Lower leg skin (tissue), 4 donors: ENCODE results near the gene EIPR1. TPM values are rescaled to one million over a fixed set of nuclear protein-coding genes. Genes with fewer than 3 reads are reported as not detected.

Experiments used
- DNase-seq, 2 donors: peaks; one replicate each; pipeline ENCODE4 v3.0.0-alpha.2; 2019; ENCODE audit warnings: low spot score in 2 of 2
- H3K4me3 ChIP-seq: fragments of 200-600 bp; sonication (generic); 2 replicates; pipeline ENCODE4 v1.5.1; 2017; ENCODE audit warnings: mild to moderate bottlenecking, low read depth; ENCODE audit not compliant: poor library complexity, severe bottlenecking
- CTCF ChIP-seq, 3 donors: fragments of 450-650 bp; IDR thresholded peaks; one replicate each; pipeline ENCODE4 v1.5.1; 2016; ENCODE audit warnings: antibody characterized with exemption in 3 of 3, mild to moderate bottlenecking in 3 of 3, moderate library complexity in 2 of 3
- POLR2A ChIP-seq, 2 donors: fragments of 450-650 bp; IDR thresholded peaks; one replicate each; pipeline ENCODE4 v1.6.1; 2016 to 2017; ENCODE audit warnings: antibody characterized with exemption in 2 of 2, mild to moderate bottlenecking in 1 of 2, moderate library complexity in 1 of 2
- WGBS, 2 donors: methylation state at CpG; one replicate each; pipeline ENCODE4 v1.1.5; 2018; 5-methylcytosine and 5-hydroxymethylcytosine counted together
- intact Hi-C: fragments of 100-400 bp; cut with DNase I; formaldehyde crosslinking; loops from one replicate; pipeline ENCODE4 v1.15.0; 2023; ENCODE audit warnings: low total_unique reads
- total RNA-seq, 4 donors: library from RNA; depleted of rRNA; stranded (reverse); fragments of >200 nt; gene quantifications; one replicate each; pipeline ENCODE4 v1.1.0, GENCODE V29; 2016

EIPR1 gene
- total RNA-seq, 4 donors from 2014 or later: 11.8 to 44.7 (median 26.9) TPM

GRCh38 chr2:3244486-3244885 lies 133.1 kb downstream of the EIPR1 start:
- intact Hi-C loops: no loop called here

GRCh38 chr2:3243804-3244203 lies 133.8 kb downstream of the EIPR1 start:
- no peak overlapping the region for H3K4me3 ChIP-seq
- TF ChIP-seq CTCF (IDR thresholded peaks at IDR 0.05) (no peak), POLR2A (IDR thresholded peaks at IDR 0.05) (no peak)
- no peak for DNase-seq
- 91 to 94% methylated on average over 6 of the region's 6 CpGs for WGBS, 2 donors
- intact Hi-C loops: no loop called here

More at GRCh38 chr2:3244486-3244885, 133.1 kb downstream of the EIPR1 start:
- WGBS, 2 donors: 97% methylated on average over 7 of the region's 7 CpGs
- H3K4me3 ChIP-seq: no peak overlapping the region
- DNase-seq: no peak
- TF ChIP-seq POLR2A (IDR thresholded peaks at IDR 0.05) (no peak), CTCF (IDR thresholded peaks at IDR 0.05) (no peak)

GRCh38 chr2:3242747-3243369 lies 134.8 kb downstream of the EIPR1 start:
- intact Hi-C loops: no loop called here
- H3K4me3 ChIP-seq: no peak overlapping the region
- TF ChIP-seq POLR2A (IDR thresholded peaks at IDR 0.05) (no peak), CTCF (IDR thresholded peaks at IDR 0.05) (no peak)
- no peak for DNase-seq
- WGBS, 2 donors: 42 to 49% methylated on average over 9 of the region's 9 CpGs

- no peak for DNase-seq
- 85 to 86% methylated on average over 19 to 20 of the region's 25 CpGs for WGBS, 2 donors
- no peak overlapping the region for H3K4me3 ChIP-seq
- TF ChIP-seq CTCF (IDR thresholded peaks at IDR 0.05) (no peak), POLR2A (IDR thresholded peaks at IDR 0.05) (no peak)
- intact Hi-C loops: no loop called here
Observed at GRCh38 chr2:3241971-3242746, 135.5 kb downstream of the EIPR1 start.

GRCh38 chr2:3238951-3239841 lies 138.4 kb downstream of the EIPR1 start:
- WGBS, 2 donors: 71% methylated on average over 21 of the region's 21 CpGs
- no peak overlapping the region for H3K4me3 ChIP-seq
- DNase-seq: no peak
- TF ChIP-seq POLR2A (IDR thresholded peaks at IDR 0.05): no peak
- no peak for TF ChIP-seq CTCF (IDR thresholded peaks at IDR 0.05)
- intact Hi-C loops: no loop called here
